Kidney (tissue), 14 donors: ENCODE data around the gene TTC23. TPM values are rescaled to one million over a fixed set of nuclear protein-coding genes. Genes with fewer than 3 reads are reported as not detected.

Source experiments
- DNase-seq, 5 donors: peaks; one replicate each; pipeline ENCODE4 v3.0.0-alpha.2; 2013 to 2020
- FAIRE-seq: peaks from 2 replicates; lab custom pipeline; 2012; peaks lifted over from hg19 to GRCh38; lab: Jason Lieb, UNC
- H3K27ac ChIP-seq, 2 donors: one replicate each; pipeline ENCODE4 v1.7.0; 2013; ENCODE audit warnings: low read depth in 2 of 2, low read length in 2 of 2, inconsistent platforms in 1 of 2
- H3K27me3 ChIP-seq: one replicate; pipeline ENCODE4 v1.7.1; 2013; ENCODE audit warnings: low read length, inconsistent platforms; ENCODE audit not compliant: control insufficient read depth, insufficient read depth
- H3K36me3 ChIP-seq, 3 donors: one replicate each; pipeline versions ENCODE4 v1.7.0 to v1.7.1; 2013; ENCODE audit warnings: low read length in 3 of 3, control low read depth in 1 of 3, inconsistent platforms in 1 of 3; ENCODE audit not compliant: insufficient read depth in 3 of 3, control insufficient read depth in 2 of 3
- H3K4me1 ChIP-seq, 3 donors: one replicate each; pipeline versions ENCODE4 v1.7.0 to v1.7.1; 2013; ENCODE audit warnings: low read length in 3 of 3, inconsistent platforms in 1 of 3, low read depth in 1 of 3; ENCODE audit not compliant: control insufficient read depth in 2 of 3, insufficient read depth in 2 of 3
- H3K4me3 ChIP-seq, 3 donors: one replicate each; pipeline versions ENCODE4 v1.7.0 to v1.8.1; 2013; ENCODE audit warnings: low read length in 3 of 3, control low read depth in 1 of 3, inconsistent platforms in 1 of 3
- H3K9ac ChIP-seq, 3 donors: one replicate each; pipeline versions ENCODE4 v1.7.0 to v1.7.1; 2013; ENCODE audit warnings: low read length in 3 of 3, control low read depth in 1 of 3, inconsistent platforms in 1 of 3
- H3K9me3 ChIP-seq, 3 donors: one replicate each; pipeline versions ENCODE4 v1.7.0 to v1.7.1; 2013; ENCODE audit warnings: low read length in 3 of 3, control low read depth in 1 of 3, inconsistent platforms in 1 of 3; ENCODE audit not compliant: control insufficient read depth in 2 of 3, insufficient read depth in 1 of 3
- intact Hi-C: fragments of 100-400 bp; cut with DNase I; formaldehyde crosslinking; loops from one replicate; pipeline ENCODE4 v1.11.1; 2022
- polyA plus RNA-seq: library from polyadenylated mRNA; stranded (reverse); fragments of 350-450 nt; fragmentation: Illumina TruSeq; extraction: RNeasy Lipid Tissue Mini Kit (QIAGEN cat#74804); gene quantifications from one replicate; pipeline ENCODE4 v1.2.3, GENCODE V29; 2014; ENCODE audit warnings: low read depth, low replicate concordance; ENCODE audit not compliant: insufficient read depth
- total RNA-seq: library from RNA; stranded (reverse); fragmentation: NEBNext Ultra II Directional; extraction: Animal tissue kit (Norgen Biotek cat#: 25700); gene quantifications from one replicate; pipeline ENCODE4 v1.2.1, GENCODE V29; 2021
- TF ChIP-seq, protein P1 (sequence below): IDR thresholded peaks from 3 replicates; pipeline ENCODE4 v1.5.1; 2012; ENCODE audit warnings: mild to moderate bottlenecking, moderate library complexity, borderline replicate concordance; ENCODE audit not compliant: insufficient read depth; ENCODE audit errors: extremely low read depth
- donor health status: control.
- donor health status: control.
- donor health status: control.
- donor health status: control.
- donor health status: control.
- donor health status: DM: yes; HTN: yes; CAD: no.
- donor health status: Normal renal cell carcinoma (clear cell type).

TTC23 gene
- total and polyA plus RNA-seq, 2 donors from 2014 or later: 11.2 to 23.6 TPM

- TF ChIP-seq, protein P1, sequence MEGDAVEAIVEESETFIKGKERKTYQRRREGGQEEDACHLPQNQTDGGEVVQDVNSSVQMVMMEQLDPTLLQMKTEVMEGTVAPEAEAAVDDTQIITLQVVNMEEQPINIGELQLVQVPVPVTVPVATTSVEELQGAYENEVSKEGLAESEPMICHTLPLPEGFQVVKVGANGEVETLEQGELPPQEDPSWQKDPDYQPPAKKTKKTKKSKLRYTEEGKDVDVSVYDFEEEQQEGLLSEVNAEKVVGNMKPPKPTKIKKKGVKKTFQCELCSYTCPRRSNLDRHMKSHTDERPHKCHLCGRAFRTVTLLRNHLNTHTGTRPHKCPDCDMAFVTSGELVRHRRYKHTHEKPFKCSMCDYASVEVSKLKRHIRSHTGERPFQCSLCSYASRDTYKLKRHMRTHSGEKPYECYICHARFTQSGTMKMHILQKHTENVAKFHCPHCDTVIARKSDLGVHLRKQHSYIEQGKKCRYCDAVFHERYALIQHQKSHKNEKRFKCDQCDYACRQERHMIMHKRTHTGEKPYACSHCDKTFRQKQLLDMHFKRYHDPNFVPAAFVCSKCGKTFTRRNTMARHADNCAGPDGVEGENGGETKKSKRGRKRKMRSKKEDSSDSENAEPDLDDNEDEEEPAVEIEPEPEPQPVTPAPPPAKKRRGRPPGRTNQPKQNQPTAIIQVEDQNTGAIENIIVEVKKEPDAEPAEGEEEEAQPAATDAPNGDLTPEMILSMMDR: no peak
- Histone ChIP-seq H3K27me3 (no peaks in the 10 kb centered on the region), H3K36me3 (peaks cover 0 to 7% (median 3%) of the 10 kb centered on the region in 3 donors), H3K9me3 (no peaks in the 10 kb centered on the region), H3K27ac (no peak overlapping the region), H3K9ac (no peak overlapping the region), H3K4me1 (no peaks in the 10 kb centered on the region), H3K4me3 (no peak overlapping the region)
- no peak for FAIRE-seq
- intact Hi-C loops: no loop called here
- DNase-seq: no peak
Measured at GRCh38 chr15:99138491-99138982, 110.8 kb downstream of the TTC23 start.

- Histone ChIP-seq H3K36me3 (peaks cover 0 to 7% (median 3%) of the 10 kb centered on the region in 3 donors), H3K27ac (no peak overlapping the region), H3K4me3 (no peak overlapping the region), H3K9ac (no peak overlapping the region), H3K9me3 (no peaks in the 10 kb centered on the region), H3K27me3 (no peaks in the 10 kb centered on the region), H3K4me1 (no peaks in the 10 kb centered on the region)
- intact Hi-C loops: no loop called here
- no peak for DNase-seq
- FAIRE-seq: no peak
- TF ChIP-seq, protein P1: no peak
Measured at GRCh38 chr15:99137877-99138276, 111.5 kb downstream of the TTC23 start.

DNA sequence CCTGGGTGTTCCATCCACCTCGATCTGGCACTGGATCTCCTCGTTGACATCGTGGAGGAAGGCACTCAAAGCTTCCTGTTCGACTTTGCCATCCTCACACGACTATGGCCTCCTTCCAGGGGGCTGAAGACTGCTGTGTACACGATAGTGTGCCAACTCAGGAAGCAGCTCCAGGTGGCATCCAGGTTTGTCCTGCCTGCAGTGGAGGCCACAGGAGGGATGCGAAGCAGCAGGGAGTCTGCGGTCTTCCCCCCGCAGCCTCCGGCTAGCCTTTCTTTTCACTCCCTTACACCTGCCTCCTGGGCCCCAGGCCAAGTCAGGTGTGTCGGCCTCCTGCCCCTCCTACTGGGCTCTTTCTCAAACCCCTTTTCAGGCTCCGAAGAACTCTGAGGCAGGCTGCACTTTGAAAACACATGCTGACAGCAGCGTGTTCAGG, 112.3 kb downstream of the TTC23 start:
- DNase-seq: no peak
- H3K4me3 ChIP-seq: no peak overlapping the region
- H3K27me3 ChIP-seq: no peaks in the 10 kb centered on the region
- intact Hi-C loops: no loop called here
- H3K9ac ChIP-seq: no peak overlapping the region
- no peak overlapping the region for H3K27ac ChIP-seq
- TF ChIP-seq, protein P1: no peak
- H3K36me3 ChIP-seq: peaks cover 0 to 7% (median 3%) of the 10 kb centered on the region in 3 donors
- no peaks in the 10 kb centered on the region for H3K9me3 ChIP-seq
- no peak for FAIRE-seq
- no peaks in the 10 kb centered on the region for H3K4me1 ChIP-seq

DNA sequence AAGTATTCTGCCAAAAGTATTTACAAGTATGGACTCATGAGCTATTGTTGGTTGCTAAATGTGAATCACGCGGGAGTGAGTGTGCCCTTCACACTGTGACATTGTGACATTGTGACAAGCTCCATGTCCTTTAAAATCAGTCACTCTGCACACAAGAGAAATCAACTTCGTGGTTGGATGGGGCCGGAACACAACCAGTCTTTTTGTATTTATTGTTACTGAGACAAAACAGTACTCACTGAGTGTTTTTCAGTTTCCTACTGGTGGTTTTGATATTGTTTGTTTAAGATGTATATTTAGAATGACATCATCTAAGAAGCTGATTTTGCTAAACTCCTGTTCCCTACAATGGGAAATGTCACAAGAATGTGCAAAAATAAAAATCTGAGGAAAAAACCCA, 114.2 kb downstream of the TTC23 start:
- peaks cover 0 to 7% (median 3%) of the 10 kb centered on the region in 3 donors for H3K36me3 ChIP-seq
- intact Hi-C loops: no loop called here
- no peak overlapping the region for H3K27ac ChIP-seq
- DNase-seq: no peak
- H3K4me3 ChIP-seq: no peak overlapping the region
- no peaks in the 10 kb centered on the region for H3K9me3 ChIP-seq
- FAIRE-seq: no peak
- TF ChIP-seq, protein P1: no peak
- H3K27me3 ChIP-seq: no peaks in the 10 kb centered on the region
- no peaks in the 10 kb centered on the region for H3K4me1 ChIP-seq
- no peak overlapping the region for H3K9ac ChIP-seq
